ENCODE measurements around the gene CDK5R1. TPM values are rescaled to one million over a fixed set of nuclear protein-coding genes. Genes with fewer than 3 reads are reported as not detected.

CDK5R1 gene
- total RNA-seq, 6 experiments from 2014 or later, result 0.37 to 0.90 (median 0.48) TPM

DNA sequence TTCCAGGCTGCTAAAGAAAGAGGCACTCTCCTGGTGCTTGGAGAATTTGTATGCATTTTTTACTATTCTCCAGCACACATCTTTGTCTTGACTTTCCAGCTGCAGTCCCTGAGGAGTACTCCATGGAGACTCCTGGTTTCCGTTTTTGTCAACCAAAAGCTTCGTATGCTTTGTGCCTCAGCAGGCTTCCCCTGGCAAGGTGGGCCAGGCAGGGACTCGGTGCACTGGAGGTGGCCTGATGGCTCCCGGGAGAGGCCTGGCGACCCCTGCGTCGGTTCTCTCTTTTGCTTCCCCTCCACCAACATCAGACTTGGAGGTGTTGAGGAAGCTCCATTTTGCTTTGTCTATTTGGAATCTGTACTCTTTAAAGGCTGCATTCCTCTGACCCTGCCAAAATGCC lies 23.7 kb downstream of the CDK5R1 start:
- H3K4me1 ChIP-seq, result no peaks in the 10 kb centered on the region
- ATAC-seq (no peak), DNase-seq (no peak)
- H3K4me3 ChIP-seq, result no peak overlapping the region
- TF ChIP-seq POLR2A (IDR thresholded peaks at IDR 0.05), result no peak
- TF ChIP-seq, protein P1, sequence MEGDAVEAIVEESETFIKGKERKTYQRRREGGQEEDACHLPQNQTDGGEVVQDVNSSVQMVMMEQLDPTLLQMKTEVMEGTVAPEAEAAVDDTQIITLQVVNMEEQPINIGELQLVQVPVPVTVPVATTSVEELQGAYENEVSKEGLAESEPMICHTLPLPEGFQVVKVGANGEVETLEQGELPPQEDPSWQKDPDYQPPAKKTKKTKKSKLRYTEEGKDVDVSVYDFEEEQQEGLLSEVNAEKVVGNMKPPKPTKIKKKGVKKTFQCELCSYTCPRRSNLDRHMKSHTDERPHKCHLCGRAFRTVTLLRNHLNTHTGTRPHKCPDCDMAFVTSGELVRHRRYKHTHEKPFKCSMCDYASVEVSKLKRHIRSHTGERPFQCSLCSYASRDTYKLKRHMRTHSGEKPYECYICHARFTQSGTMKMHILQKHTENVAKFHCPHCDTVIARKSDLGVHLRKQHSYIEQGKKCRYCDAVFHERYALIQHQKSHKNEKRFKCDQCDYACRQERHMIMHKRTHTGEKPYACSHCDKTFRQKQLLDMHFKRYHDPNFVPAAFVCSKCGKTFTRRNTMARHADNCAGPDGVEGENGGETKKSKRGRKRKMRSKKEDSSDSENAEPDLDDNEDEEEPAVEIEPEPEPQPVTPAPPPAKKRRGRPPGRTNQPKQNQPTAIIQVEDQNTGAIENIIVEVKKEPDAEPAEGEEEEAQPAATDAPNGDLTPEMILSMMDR (IDR thresholded peaks at IDR 0.05), result no peak
- no peaks in the 10 kb centered on the region for H3K9me3 ChIP-seq
- H3K27ac ChIP-seq, result no peak overlapping the region
- 100% methylated on average over 4 of the region's 7 CpGs for WGBS (ENCODE audit: insufficient coverage, low coverage, low lambda C conversion rate, missing lambda C conversion rate)
- no peaks in the 10 kb centered on the region for H3K36me3 ChIP-seq
- no peaks in the 10 kb centered on the region for H3K27me3 ChIP-seq
- intact Hi-C loops (cut with DNase I), result no loop called here

DNA sequence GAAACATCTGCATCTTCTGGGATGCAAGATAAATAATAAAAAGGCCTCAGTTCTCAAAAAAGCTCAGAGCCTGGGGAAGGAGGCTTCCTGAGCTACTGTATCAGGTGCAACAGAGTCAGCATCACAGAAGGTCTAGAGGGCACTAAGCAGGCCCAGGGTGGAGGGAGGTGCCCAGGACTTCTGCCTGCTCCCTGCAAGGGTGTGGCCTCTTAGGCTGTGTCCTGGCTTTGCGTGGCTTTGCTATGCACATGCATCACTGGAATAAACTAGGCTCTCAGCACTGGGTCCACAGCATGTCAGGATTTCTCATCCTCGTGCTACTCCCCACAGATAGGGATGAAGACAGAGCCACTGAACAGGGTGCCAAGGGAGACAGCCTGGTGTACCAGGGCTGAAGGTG lies 25.5 kb downstream of the CDK5R1 start:
- Histone ChIP-seq H3K9me3 (no peaks in the 10 kb centered on the region), H3K4me1 (no peaks in the 10 kb centered on the region), H3K4me3 (no peak overlapping the region), H3K36me3 (no peaks in the 10 kb centered on the region), H3K27me3 (no peaks in the 10 kb centered on the region), H3K27ac (no peak overlapping the region)
- intact Hi-C loops (cut with DNase I), result no loop called here
- no peak for ATAC-seq
- DNase-seq, result no peak
- no CpG with 5 or more reads among the region's 2 CpGs for WGBS (ENCODE audit: insufficient coverage, low coverage, low lambda C conversion rate, missing lambda C conversion rate)
- TF ChIP-seq, protein P1 (IDR thresholded peaks at IDR 0.05), result no peak
- no peak for TF ChIP-seq POLR2A (IDR thresholded peaks at IDR 0.05)

DNA sequence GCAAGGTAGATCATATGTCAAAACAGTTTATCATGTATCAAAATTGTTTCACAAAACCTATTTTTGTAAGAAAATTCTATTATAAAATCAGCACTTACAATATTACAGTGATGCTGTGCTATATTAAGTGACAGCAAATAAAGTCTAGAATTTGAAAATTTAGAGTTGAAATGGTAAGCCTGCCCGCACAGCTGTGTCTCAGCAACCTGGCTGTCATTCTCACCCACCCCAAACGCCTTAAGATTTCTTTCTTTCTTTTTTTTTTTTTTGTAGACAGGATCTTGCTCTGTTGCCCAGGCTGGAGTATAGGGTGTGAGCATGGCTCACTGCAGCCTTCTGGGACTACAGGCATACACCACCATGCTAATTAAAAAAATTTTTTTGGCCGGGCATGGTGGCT lies 26.8 kb downstream of the CDK5R1 start:
- no peaks in the 10 kb centered on the region for H3K36me3 ChIP-seq
- no peaks in the 10 kb centered on the region for H3K4me1 ChIP-seq
- ATAC-seq (no peak), DNase-seq (no peak)
- H3K4me3 ChIP-seq, result no peak overlapping the region
- TF ChIP-seq POLR2A (IDR thresholded peaks at IDR 0.05), result no peak
- TF ChIP-seq, protein P1 (IDR thresholded peaks at IDR 0.05), result no peak
- H3K9me3 ChIP-seq, result no peaks in the 10 kb centered on the region
- 82% methylated on average over 3 of the region's 3 CpGs for WGBS (ENCODE audit: insufficient coverage, low coverage, low lambda C conversion rate, missing lambda C conversion rate)
- intact Hi-C loops (cut with DNase I), result no loop called here
- no peaks in the 10 kb centered on the region for H3K27me3 ChIP-seq
- no peak overlapping the region for H3K27ac ChIP-seq

DNA sequence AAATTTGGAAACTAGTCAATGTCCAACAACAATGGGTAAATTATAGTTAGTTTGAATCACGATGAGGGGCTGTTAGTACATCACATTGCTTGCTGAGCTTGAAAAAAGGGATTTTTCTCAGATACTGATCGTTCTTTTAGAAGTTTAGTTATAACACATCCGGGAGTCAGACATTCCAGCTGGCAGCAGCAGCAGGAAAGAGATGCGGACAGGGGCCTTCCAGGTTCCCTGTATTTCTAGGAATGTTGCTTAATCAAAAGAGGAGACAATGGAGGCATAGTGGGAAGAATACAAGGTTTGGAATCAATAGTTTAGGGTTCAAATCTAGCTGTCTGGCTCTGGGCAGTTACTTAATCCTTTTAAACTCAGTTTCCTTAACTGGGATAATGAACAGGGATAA lies 27.8 kb downstream of the CDK5R1 start:
- peaks cover 0 to under 1% (median 0%) of the 10 kb centered on the region in 4 donors for H3K4me1 ChIP-seq
- DNase-seq, result no peak
- no peaks in the 10 kb centered on the region for H3K9me3 ChIP-seq
- no peaks in the 10 kb centered on the region for H3K27me3 ChIP-seq
- no peak overlapping the region for H3K27ac ChIP-seq
- no peak overlapping the region for H3K4me3 ChIP-seq
- WGBS (ENCODE audit: insufficient coverage, low coverage, low lambda C conversion rate, missing lambda C conversion rate), result 83% methylated on average over 4 of the region's 4 CpGs
- H3K36me3 ChIP-seq, result no peaks in the 10 kb centered on the region
- intact Hi-C loops (cut with DNase I), result no loop called here
- ATAC-seq, result no peak
- no peak for TF ChIP-seq POLR2A (IDR thresholded peaks at IDR 0.05)
- TF ChIP-seq, protein P1 (IDR thresholded peaks at IDR 0.05), result no peak
